Measurements from ENCODE around the gene MAN2B2. TPM values are rescaled to one million over a fixed set of nuclear protein-coding genes. Genes with fewer than 3 reads are reported as not detected.

The MAN2B2 gene
- polyA plus RNA-seq, 1 experiment = 22.8 TPM

GRCh38 chr4:6541789-6542188 lies 33.2 kb upstream of the MAN2B2 start:
- TF ChIP-seq CTCF (IDR thresholded peaks at IDR 0.05; ENCODE audit: low read depth, low read length) = no peak
- no peak overlapping the region for H3K4me3 ChIP-seq (ENCODE audit: low read depth, low read length)
- peaks cover 8% of the 10 kb centered on the region for H3K9me3 ChIP-seq (ENCODE audit: control insufficient read depth, insufficient read depth, low read length)
- ChIA-PET CTCF (no interaction called here), POLR2A (no interaction called here)
- DNase-seq (ENCODE audit: low read depth, low spot score) = no peak
- H3K27ac ChIP-seq (ENCODE audit: low read depth, low read length) = no peak overlapping the region
- H3K27me3 ChIP-seq (ENCODE audit: control insufficient read depth, insufficient read depth, low read length) = no peaks in the 10 kb centered on the region

GRCh38 chr4:6542951-6543350 lies 32.0 kb upstream of the MAN2B2 start:
- no peak overlapping the region for H3K4me3 ChIP-seq (ENCODE audit: low read depth, low read length)
- POLR2A ChIA-PET = no interaction called here
- peaks cover 8% of the 10 kb centered on the region for H3K9me3 ChIP-seq (ENCODE audit: control insufficient read depth, insufficient read depth, low read length)
- CTCF ChIA-PET = interaction anchor here (1.0 kb wide), 1 partner anchor 292 kb away, joined by 3 read pairs; no protein-coding TSS in a partner anchor
- DNase-seq (ENCODE audit: low read depth, low spot score) = no peak
- no peak overlapping the region for H3K27ac ChIP-seq (ENCODE audit: low read depth, low read length)
- H3K27me3 ChIP-seq (ENCODE audit: control insufficient read depth, insufficient read depth, low read length) = no peaks in the 10 kb centered on the region
- no peak for TF ChIP-seq CTCF (IDR thresholded peaks at IDR 0.05; ENCODE audit: low read depth, low read length)

GRCh38 chr4:6546091-6546490 lies 28.9 kb upstream of the MAN2B2 start:
- POLR2A ChIA-PET = no interaction called here
- Histone ChIP-seq H3K4me3 (ENCODE audit: low read depth, low read length) (no peak overlapping the region), H3K27me3 (ENCODE audit: control insufficient read depth, insufficient read depth, low read length) (peaks cover 2% of the 10 kb centered on the region), H3K27ac (ENCODE audit: low read depth, low read length) (no peak overlapping the region), H3K9me3 (ENCODE audit: control insufficient read depth, insufficient read depth, low read length) (no peaks in the 10 kb centered on the region)
- TF ChIP-seq CTCF (IDR thresholded peaks at IDR 0.05; ENCODE audit: low read depth, low read length) = no peak
- DNase-seq (ENCODE audit: low read depth, low spot score) = no peak
- CTCF ChIA-PET = interaction anchor here (0.7 to 4.3 kb wide), 16 partner anchors 13 to 301 kb away, joined by 3 to 49 read pairs (median 4); no protein-coding TSS in a partner anchor

- ChIA-PET POLR2A (no interaction called here), CTCF (interaction anchor here (0.7 to 4.3 kb wide), 18 partner anchors 13 to 302 kb away, joined by 3 to 49 read pairs (median 4); partner anchors contain the start of gene MAN2B2)
- TF ChIP-seq CTCF (IDR thresholded peaks at IDR 0.05; ENCODE audit: low read depth, low read length) = peak; percentile 94
- Histone ChIP-seq H3K27ac (ENCODE audit: low read depth, low read length) (no peak overlapping the region), H3K4me3 (ENCODE audit: low read depth, low read length) (no peak overlapping the region), H3K27me3 (ENCODE audit: control insufficient read depth, insufficient read depth, low read length) (peaks cover 3% of the 10 kb centered on the region), H3K9me3 (ENCODE audit: control insufficient read depth, insufficient read depth, low read length) (no peaks in the 10 kb centered on the region; the same call in none of the 2 replicates)
- peak; percentile 33 for DNase-seq (ENCODE audit: low read depth, low spot score)
Measured at GRCh38 chr4:6546681-6547447, 28.1 kb upstream of the MAN2B2 start.

- Histone ChIP-seq H3K9me3 (ENCODE audit: control insufficient read depth, insufficient read depth, low read length) (no peaks in the 10 kb centered on the region; the same call in none of the 2 replicates), H3K27me3 (ENCODE audit: control insufficient read depth, insufficient read depth, low read length) (peaks cover 10% of the 10 kb centered on the region), H3K27ac (ENCODE audit: low read depth, low read length) (no peak overlapping the region), H3K4me3 (ENCODE audit: low read depth, low read length) (no peak overlapping the region)
- ChIA-PET POLR2A (interaction anchor here (0.7 kb wide), 1 partner anchor 290 kb away, joined by 3 read pairs; no protein-coding TSS in a partner anchor), CTCF (interaction anchor here (1.5 to 4.3 kb wide), 4 partner anchors 25 to 299 kb away, joined by 5 to 49 read pairs (median 14); partner anchors contain the start of gene MAN2B2)
- peak; percentile 49 for TF ChIP-seq CTCF (IDR thresholded peaks at IDR 0.05; ENCODE audit: low read depth, low read length)
- DNase-seq (ENCODE audit: low read depth, low spot score) = no peak
Measured at GRCh38 chr4:6548201-6548881, 26.6 kb upstream of the MAN2B2 start.
